Measurements from ENCODE around the gene SNF8. TPM values are rescaled to one million over a fixed set of nuclear protein-coding genes. Genes with fewer than 3 reads are reported as not detected.
"Not testable (repeated sequence)": the region's sequence is repeated elsewhere in the genome, so short reads cannot be mapped to it uniquely, and the experiment has no call there.

Gene SNF8
- total RNA-seq, 2 experiments from 2014 or later, result 59.5 to 94.0 TPM

DNA sequence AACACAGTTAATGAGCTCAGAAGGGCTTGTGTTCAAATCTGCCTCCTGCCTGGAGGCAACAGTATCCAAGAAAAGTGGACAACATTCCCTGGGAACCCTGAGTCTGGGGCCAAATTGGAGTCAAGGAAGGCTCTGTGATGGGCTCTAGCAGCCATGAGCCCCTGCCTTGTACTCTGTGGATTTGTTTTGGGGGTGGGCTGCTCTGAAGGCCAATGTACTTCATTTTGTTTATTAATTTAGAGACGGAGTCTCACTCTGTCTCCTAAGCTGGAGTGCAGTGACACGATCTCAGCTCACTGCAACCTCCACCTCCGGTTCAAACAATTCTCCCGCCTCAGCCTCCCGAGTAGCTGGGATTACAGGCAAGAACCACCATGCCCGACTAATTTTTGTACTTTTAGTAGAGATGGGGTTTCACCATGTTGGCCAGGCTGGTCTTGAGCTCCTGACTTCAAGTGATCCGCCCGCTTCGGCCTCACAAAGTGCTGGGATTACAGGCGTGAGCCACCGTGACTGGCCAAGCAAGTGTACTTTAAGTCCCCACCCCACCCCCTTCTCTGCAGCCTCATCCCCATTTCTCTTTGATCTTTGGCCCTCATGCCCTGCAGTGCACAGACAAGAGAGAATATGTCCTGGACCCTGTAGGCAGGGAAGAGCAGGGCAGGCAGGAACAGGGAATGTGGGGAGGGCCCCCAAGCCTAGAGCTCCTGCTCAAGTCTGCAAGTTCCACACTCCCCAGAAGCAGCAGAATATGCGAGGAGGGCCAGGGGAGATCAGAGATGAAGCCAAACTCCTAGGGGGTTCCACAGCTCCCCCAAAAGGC lies 26.4 kb upstream of the SNF8 start:
- intact Hi-C loops (cut with DNase I, micrococcal nuclease), result no loop called here
- no peaks in the 10 kb centered on the region for H3K9me3 Mint-ChIP-seq (ENCODE audit: low read depth)
- H3K36me3 Mint-ChIP-seq (ENCODE audit: low read depth), result no peaks in the 10 kb centered on the region
- H3K4me3 Mint-ChIP-seq, result no peak overlapping the region
- H3K27me3 Mint-ChIP-seq, result peaks cover 23% of the 10 kb centered on the region
- H3K27ac Mint-ChIP-seq, result no peak overlapping the region
- ChIA-PET CTCF (interaction anchor here (0.6 to 1.1 kb wide), 5 partner anchors 45 to 1782 kb away, joined by 3 read pairs; no protein-coding TSS in a partner anchor), POLR2A (interaction anchor here (0.7 kb wide), 1 partner anchor 1241 kb away, joined by 3 read pairs; no protein-coding TSS in a partner anchor)
- DNase-seq (no peak), ATAC-seq (no peak)
- no peaks in the 10 kb centered on the region for H3K4me1 Mint-ChIP-seq

GRCh38 chr17:48970224-48970623 lies 25.6 kb upstream of the SNF8 start:
- no peak for ATAC-seq
- H3K27me3 Mint-ChIP-seq, result peaks cover 26% of the 10 kb centered on the region
- H3K4me1 Mint-ChIP-seq, result no peaks in the 10 kb centered on the region
- no peaks in the 10 kb centered on the region for H3K36me3 Mint-ChIP-seq (ENCODE audit: low read depth)
- intact Hi-C loops (cut with DNase I, micrococcal nuclease), result no loop called here
- H3K4me3 Mint-ChIP-seq, result no peak overlapping the region
- no peaks in the 10 kb centered on the region for H3K9me3 Mint-ChIP-seq (ENCODE audit: low read depth)
- CTCF ChIA-PET, result interaction anchor here (0.6 to 1.1 kb wide), 5 partner anchors 86 to 1781 kb away, joined by 3 read pairs; no protein-coding TSS in a partner anchor
- DNase-seq, result no peak
- POLR2A ChIA-PET, result no interaction called here
- no peak overlapping the region for H3K27ac Mint-ChIP-seq

DNA sequence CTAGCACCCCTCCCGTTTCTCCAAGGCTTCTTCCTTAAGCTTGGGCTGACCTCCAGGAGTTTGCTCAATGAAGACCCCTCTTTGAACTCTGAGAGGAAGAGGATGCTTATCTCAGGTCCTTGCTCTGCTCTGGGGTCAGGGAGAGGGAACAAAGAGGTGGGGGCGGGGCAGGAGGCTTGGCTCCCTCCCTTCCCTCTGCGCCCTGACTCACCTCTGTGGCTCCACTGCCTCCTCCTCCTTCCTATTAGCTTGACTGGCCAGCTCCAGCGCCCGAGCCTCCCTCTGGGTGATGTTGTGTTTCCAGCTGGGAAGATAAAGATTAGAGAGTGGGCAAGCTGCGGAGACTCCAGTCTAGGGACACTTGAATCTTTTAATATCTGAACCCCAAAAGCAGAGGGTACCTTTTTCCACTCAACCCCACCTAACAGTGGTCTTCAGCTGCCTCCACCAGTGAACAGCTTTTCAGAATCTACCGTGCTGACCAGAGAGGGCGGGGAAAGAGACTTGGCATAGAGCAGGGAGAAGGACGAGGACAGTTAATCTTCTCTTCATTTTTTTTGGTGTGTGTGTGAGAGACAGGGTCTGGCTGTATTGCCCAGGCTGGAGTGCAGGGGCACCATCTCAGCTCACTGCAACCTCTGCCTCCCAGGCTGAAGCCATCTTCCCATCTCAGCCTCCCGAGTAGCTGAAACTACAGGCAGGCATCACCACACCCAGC lies 17.0 kb upstream of the SNF8 start:
- Mint-ChIP-seq H3K36me3 (ENCODE audit: low read depth) (no peaks in the 10 kb centered on the region), H3K27me3 (peaks cover 33% of the 10 kb centered on the region), H3K9me3 (ENCODE audit: low read depth) (no peaks in the 10 kb centered on the region), H3K27ac (no peak overlapping the region), H3K4me3 (no peak overlapping the region), H3K4me1 (no peaks in the 10 kb centered on the region)
- CTCF ChIA-PET, result interaction anchor here (0.7 to 1.2 kb wide), 2 partner anchors 71 to 83 kb away, joined by 3 to 4 read pairs; no protein-coding TSS in a partner anchor
- POLR2A ChIA-PET, result no interaction called here
- intact Hi-C loops (cut with DNase I, micrococcal nuclease), result no loop called here
- DNase-seq (no peak), ATAC-seq (no peak)

DNA sequence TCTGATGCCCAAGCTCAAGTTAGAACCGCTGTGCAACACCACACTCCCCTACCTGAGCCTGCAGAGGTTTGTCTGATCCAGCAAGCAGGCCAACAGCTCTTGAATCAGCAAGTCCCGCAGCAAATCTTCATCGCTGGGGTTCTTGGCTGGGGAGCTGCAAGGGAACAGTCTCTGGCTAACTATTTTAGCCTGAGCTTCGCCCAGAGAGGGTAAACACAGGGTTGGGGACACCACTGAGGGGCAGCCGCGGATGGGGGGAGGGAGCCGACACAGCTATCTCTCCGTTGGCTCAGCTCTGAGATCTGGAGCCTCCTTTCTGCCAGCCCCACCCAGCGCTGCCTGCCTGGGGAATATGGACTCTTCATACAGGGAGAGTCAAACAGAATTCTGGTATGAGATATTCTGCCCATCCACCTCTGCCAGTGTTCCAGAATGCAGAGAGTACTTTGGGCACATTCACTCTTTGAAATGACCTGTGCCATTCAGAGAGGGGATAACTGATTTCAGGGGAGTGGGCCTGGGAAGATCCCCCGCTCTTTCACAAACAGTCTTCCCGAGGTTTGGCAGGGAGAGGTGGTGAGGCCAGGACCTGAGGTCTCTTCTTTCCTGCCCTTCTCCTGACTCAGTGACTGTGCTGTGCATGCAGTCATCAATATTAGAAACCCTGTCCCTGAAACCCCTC lies 16.3 kb upstream of the SNF8 start:
- Mint-ChIP-seq H3K9me3 (ENCODE audit: low read depth) (no peaks in the 10 kb centered on the region), H3K27ac (no peak overlapping the region), H3K27me3 (peaks cover 33% of the 10 kb centered on the region), H3K36me3 (ENCODE audit: low read depth) (no peaks in the 10 kb centered on the region), H3K4me3 (no peak overlapping the region), H3K4me1 (no peaks in the 10 kb centered on the region)
- ChIA-PET CTCF (interaction anchor here (0.7 to 1.4 kb wide), 4 partner anchors 72 to 82 kb away, joined by 3 to 5 read pairs (median 4); no protein-coding TSS in a partner anchor), POLR2A (no interaction called here)
- ATAC-seq (no peak), DNase-seq (no peak)
- intact Hi-C loops (cut with DNase I, micrococcal nuclease), result no loop called here

DNA sequence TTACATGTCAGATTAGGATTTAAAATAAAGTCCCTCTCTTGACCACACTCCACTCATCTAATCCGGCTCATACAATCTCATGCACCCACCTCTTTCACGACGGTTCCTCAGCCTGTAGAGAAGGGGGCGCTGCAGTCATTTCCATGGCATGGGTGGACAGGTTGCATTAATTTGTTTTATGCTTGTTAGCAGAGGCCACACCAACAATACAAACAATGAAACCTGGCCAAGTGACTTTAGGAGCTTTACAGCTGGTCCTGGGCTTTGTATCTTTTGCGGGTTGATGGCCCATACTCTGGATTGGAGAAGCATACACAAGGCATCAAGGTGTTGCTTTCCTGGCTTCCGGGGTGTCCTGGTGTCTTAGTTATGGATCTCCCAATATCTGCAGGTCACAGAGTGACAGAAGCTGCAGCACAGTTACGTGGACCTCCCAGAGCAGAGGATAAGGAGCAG lies 9.7 kb upstream of the SNF8 start:
- H3K27me3 Mint-ChIP-seq, result peaks cover 6% of the 10 kb centered on the region
- H3K27ac Mint-ChIP-seq, result no peak overlapping the region
- ChIA-PET POLR2A (no interaction called here), CTCF (no interaction called here)
- peaks cover 3% of the 10 kb centered on the region for H3K4me1 Mint-ChIP-seq
- H3K9me3 Mint-ChIP-seq (ENCODE audit: low read depth), result no peaks in the 10 kb centered on the region
- intact Hi-C loops (cut with DNase I, micrococcal nuclease), result loop anchor here (2.0 to 10.0 kb wide), 2 partner anchors 78 to 80 kb away; no protein-coding TSS in a partner anchor
- H3K4me3 Mint-ChIP-seq, result no peak overlapping the region
- ATAC-seq (no peak), DNase-seq (peak; percentile 40)
- no peaks in the 10 kb centered on the region for H3K36me3 Mint-ChIP-seq (ENCODE audit: low read depth)

GRCh38 chr17:48952904-48953303 lies 8.3 kb upstream of the SNF8 start:
- ChIA-PET CTCF (interaction anchor here (0.6 to 1.1 kb wide), 4 partner anchors 15 to 509 kb away, joined by 3 to 4 read pairs (median 4); partner anchors contain the start of gene GIP), POLR2A (interaction anchor here (0.7 kb wide), 1 partner anchor 207 kb away, joined by 9 read pairs; no protein-coding TSS in a partner anchor)
- Mint-ChIP-seq H3K27ac (no peak overlapping the region), H3K36me3 (ENCODE audit: low read depth) (no peaks in the 10 kb centered on the region), H3K4me1 (peaks cover 3% of the 10 kb centered on the region), H3K9me3 (ENCODE audit: low read depth) (no peaks in the 10 kb centered on the region), H3K4me3 (no peak overlapping the region), H3K27me3 (peaks cover 3% of the 10 kb centered on the region)
- DNase-seq (peak; percentile 50), ATAC-seq (peak; percentile 69)
- intact Hi-C loops (cut with DNase I, micrococcal nuclease), result loop anchor here in 1 of 2 experiments (10.0 kb wide), 1 partner anchor 82 kb away; no protein-coding TSS in a partner anchor

DNA sequence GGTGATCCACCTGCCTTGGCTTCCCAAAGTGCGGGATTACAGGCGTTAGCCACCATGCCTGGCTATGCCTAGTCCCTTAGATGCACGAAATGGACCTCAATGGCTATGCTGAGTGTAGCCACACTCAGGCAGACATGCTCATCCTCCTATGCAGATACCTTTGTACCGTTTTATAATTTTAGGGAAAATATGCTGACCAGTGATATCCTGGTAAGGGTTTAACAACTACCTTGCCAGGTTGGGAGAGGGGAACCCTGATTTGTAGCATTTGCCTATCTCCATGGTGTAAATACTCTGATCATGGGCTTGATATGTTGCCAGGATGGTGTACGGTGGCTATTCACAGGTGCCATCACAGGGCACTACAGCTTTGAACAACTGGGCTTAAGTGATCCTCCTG lies 6.9 kb upstream of the SNF8 start:
- no peaks in the 10 kb centered on the region for H3K36me3 Mint-ChIP-seq (ENCODE audit: low read depth)
- no peak for DNase-seq
- H3K9me3 Mint-ChIP-seq (ENCODE audit: low read depth), result no peaks in the 10 kb centered on the region
- no peak for ATAC-seq
- no peak overlapping the region for H3K4me3 Mint-ChIP-seq
- no peak overlapping the region for H3K27ac Mint-ChIP-seq
- H3K27me3 Mint-ChIP-seq, result peaks cover 3% of the 10 kb centered on the region
- CTCF ChIA-PET, result no interaction called here
- intact Hi-C loops (cut with DNase I, micrococcal nuclease), result loop anchor here in 1 of 2 experiments (10.0 kb wide), 1 partner anchor 83 kb away; no protein-coding TSS in a partner anchor
- POLR2A ChIA-PET, result no interaction called here
- H3K4me1 Mint-ChIP-seq, result peaks cover 3% of the 10 kb centered on the region

GRCh38 chr17:48945261-48945651 lies 614 bp upstream of the SNF8 start:
- H3K27me3 Mint-ChIP-seq; H3K4me1 Mint-ChIP-seq; ATAC-seq; H3K9me3 Mint-ChIP-seq (ENCODE audit: low read depth); DNase-seq: not testable (repeated sequence)
- Mint-ChIP-seq H3K4me3 (peak overlapping the region; percentile 92), H3K27ac (peak overlapping the region; percentile 92), H3K36me3 (ENCODE audit: low read depth) (peaks cover 13% of the 10 kb centered on the region)
- intact Hi-C loops (cut with DNase I, micrococcal nuclease), result loop anchor here in 1 of 2 experiments (2.0 kb wide), 1 partner anchor 52 kb away; the partner anchor contains the start of gene ATP5MC1
- ChIA-PET CTCF (interaction anchor here (1.0 to 1.8 kb wide), 2 partner anchors 87 to 103 kb away, joined by 3 to 6 read pairs; no protein-coding TSS in a partner anchor), POLR2A (interaction anchor here (0.6 to 1.4 kb wide), 3 partner anchors 11 to 53 kb away, joined by 7 to 9 read pairs (median 8); partner anchors contain the start of gene ATP5MC1)

GRCh38 chr17:48933035-48933434 lies 11.6 kb downstream of the SNF8 start:
- no peak overlapping the region for H3K4me3 Mint-ChIP-seq
- intact Hi-C loops (cut with DNase I, micrococcal nuclease), result no loop called here
- H3K9me3 Mint-ChIP-seq (ENCODE audit: low read depth), result no peaks in the 10 kb centered on the region
- no peaks in the 10 kb centered on the region for H3K27me3 Mint-ChIP-seq
- ChIA-PET CTCF (interaction anchor here (0.7 to 1.2 kb wide), 4 partner anchors 10 to 1618 kb away, joined by 3 read pairs; partner anchors contain the start of gene SNF8), POLR2A (interaction anchor here (0.6 to 0.9 kb wide), 5 partner anchors 9 to 891 kb away, joined by 3 to 6 read pairs (median 3); partner anchors contain the start of gene ATP5MC1)
- H3K36me3 Mint-ChIP-seq (ENCODE audit: low read depth), result peaks cover 58% of the 10 kb centered on the region
- no peak for DNase-seq
- ATAC-seq, result no peak
- H3K4me1 Mint-ChIP-seq, result no peaks in the 10 kb centered on the region
- no peak overlapping the region for H3K27ac Mint-ChIP-seq

DNA sequence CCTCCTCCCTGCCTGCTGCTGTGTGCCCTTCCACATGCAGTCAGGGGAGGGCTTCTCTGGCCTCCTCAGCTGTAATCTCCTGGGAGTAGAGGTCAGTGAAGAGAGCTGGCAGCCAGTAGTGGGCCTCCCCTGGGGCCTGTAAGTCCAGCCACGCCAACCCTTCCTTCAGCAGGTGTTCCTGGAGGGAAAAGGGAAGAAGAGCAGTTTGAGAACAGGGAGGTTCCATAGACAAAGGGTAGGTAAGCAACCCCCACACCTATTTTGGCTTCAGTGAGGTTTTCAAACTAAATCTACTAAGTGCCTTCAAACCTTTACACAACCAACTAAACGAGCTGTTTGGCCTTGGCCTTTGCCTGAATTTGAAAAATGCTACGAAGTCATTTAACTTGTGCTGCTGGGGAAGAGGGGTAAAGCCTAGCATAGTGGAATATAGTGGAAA lies 14.2 kb downstream of the SNF8 start:
- peaks cover 64% of the 10 kb centered on the region for H3K36me3 Mint-ChIP-seq (ENCODE audit: low read depth)
- POLR2A ChIA-PET, result interaction anchor here (0.6 to 2.3 kb wide), 4 partner anchors 14 to 1048 kb away, joined by 3 to 9 read pairs (median 4); partner anchors contain the start of gene SNF8

More for the DNA sequence above, 14.2 kb downstream of the SNF8 start:
- DNase-seq (no peak), ATAC-seq (no peak)
- Mint-ChIP-seq H3K4me3 (no peak overlapping the region), H3K4me1 (peaks cover 8% of the 10 kb centered on the region), H3K27ac (no peak overlapping the region), H3K9me3 (ENCODE audit: low read depth) (no peaks in the 10 kb centered on the region), H3K27me3 (no peaks in the 10 kb centered on the region)
- intact Hi-C loops (cut with DNase I, micrococcal nuclease), result no loop called here
- CTCF ChIA-PET, result interaction anchor here (0.8 to 0.9 kb wide), 3 partner anchors 15 to 52 kb away, joined by 3 read pairs; no protein-coding TSS in a partner anchor

Data from activated CD4-positive, alpha-beta T cell treated with anti-CD3 and anti-CD28 coated beads for 36 hours (primary cell).